Measurements from ENCODE around the gene SPOCK3. TPM values are rescaled to one million over a fixed set of nuclear protein-coding genes. Genes with fewer than 3 reads are reported as not detected.

SPOCK3 gene
- polyA plus RNA-seq, 1 experiment: not detected

DNA sequence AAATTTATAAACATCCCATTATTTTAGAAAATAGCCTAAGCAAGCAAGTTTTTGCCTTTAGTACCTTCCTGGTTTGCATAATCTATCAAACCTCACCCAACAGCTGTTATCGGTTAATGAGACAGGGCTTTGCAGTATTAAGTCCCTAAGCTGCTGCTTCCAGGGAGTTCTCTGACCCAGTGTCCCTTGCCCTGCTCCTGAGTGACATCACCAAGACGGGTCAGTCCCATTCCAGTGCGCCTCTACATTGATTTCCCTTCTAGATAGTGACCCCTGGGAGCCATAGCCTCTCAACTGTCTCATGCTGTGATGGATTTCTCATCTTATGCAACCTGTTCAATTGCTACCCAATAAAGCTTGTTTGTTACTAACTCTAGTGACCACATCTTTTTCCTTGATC lies 410.4 kb downstream of the SPOCK3 start:
- no peaks in the 10 kb centered on the region for H3K27me3 ChIP-seq (ENCODE audit: control insufficient read depth, insufficient read depth, low read length)
- no peak overlapping the region for H3K27ac ChIP-seq (ENCODE audit: low read depth, low read length)
- no peak overlapping the region for H3K4me3 ChIP-seq (ENCODE audit: low read depth, low read length)
- CTCF ChIA-PET: no interaction called here
- peaks cover 6% of the 10 kb centered on the region; the same call in 1 of the 2 replicates for H3K9me3 ChIP-seq (ENCODE audit: control insufficient read depth, insufficient read depth, low read length)
- POLR2A ChIA-PET: no interaction called here
- TF ChIP-seq, protein P1, sequence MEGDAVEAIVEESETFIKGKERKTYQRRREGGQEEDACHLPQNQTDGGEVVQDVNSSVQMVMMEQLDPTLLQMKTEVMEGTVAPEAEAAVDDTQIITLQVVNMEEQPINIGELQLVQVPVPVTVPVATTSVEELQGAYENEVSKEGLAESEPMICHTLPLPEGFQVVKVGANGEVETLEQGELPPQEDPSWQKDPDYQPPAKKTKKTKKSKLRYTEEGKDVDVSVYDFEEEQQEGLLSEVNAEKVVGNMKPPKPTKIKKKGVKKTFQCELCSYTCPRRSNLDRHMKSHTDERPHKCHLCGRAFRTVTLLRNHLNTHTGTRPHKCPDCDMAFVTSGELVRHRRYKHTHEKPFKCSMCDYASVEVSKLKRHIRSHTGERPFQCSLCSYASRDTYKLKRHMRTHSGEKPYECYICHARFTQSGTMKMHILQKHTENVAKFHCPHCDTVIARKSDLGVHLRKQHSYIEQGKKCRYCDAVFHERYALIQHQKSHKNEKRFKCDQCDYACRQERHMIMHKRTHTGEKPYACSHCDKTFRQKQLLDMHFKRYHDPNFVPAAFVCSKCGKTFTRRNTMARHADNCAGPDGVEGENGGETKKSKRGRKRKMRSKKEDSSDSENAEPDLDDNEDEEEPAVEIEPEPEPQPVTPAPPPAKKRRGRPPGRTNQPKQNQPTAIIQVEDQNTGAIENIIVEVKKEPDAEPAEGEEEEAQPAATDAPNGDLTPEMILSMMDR (IDR thresholded peaks at IDR 0.05; ENCODE audit: low read depth, low read length): no peak
- DNase-seq (ENCODE audit: low read depth, low spot score): no peak

- no peaks in the 10 kb centered on the region for H3K27me3 ChIP-seq (ENCODE audit: control insufficient read depth, insufficient read depth, low read length)
- DNase-seq (ENCODE audit: low read depth, low spot score): no peak
- H3K27ac ChIP-seq (ENCODE audit: low read depth, low read length): no peak overlapping the region
- TF ChIP-seq, protein P1 (IDR thresholded peaks at IDR 0.05; ENCODE audit: low read depth, low read length): no peak
- H3K4me3 ChIP-seq (ENCODE audit: low read depth, low read length): no peak overlapping the region
- ChIA-PET POLR2A (no interaction called here), CTCF (no interaction called here)
- peaks cover 6% of the 10 kb centered on the region; the same call in 1 of the 2 replicates for H3K9me3 ChIP-seq (ENCODE audit: control insufficient read depth, insufficient read depth, low read length)
Measured at GRCh38 chr4:166823126-166823525, 411.2 kb downstream of the SPOCK3 start.

DNA sequence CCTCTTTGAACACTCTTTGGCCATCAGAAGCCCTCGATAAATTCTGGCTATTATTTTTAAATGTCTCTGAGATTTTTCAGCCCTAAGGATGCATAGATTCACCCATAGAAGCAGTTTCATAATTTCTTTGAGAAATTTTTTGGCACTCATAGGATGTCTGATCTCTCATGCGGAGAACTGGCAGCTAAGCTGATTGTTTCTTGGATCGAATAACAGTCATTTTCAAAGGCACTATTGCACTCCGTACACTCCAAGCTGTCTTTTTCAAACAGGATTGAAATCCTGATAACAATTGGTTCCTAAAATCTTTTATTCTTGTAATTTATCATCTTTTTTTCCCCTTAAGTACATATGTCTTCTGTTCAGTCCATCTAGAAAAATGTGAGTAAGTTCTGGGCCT lies 411.9 kb downstream of the SPOCK3 start:
- ChIA-PET CTCF (no interaction called here), POLR2A (no interaction called here)
- no peak for DNase-seq (ENCODE audit: low read depth, low spot score)
- H3K4me3 ChIP-seq (ENCODE audit: low read depth, low read length): no peak overlapping the region
- no peaks in the 10 kb centered on the region for H3K27me3 ChIP-seq (ENCODE audit: control insufficient read depth, insufficient read depth, low read length)
- H3K9me3 ChIP-seq (ENCODE audit: control insufficient read depth, insufficient read depth, low read length): peaks cover 6% of the 10 kb centered on the region; the same call in 1 of the 2 replicates
- TF ChIP-seq, protein P1 (IDR thresholded peaks at IDR 0.05; ENCODE audit: low read depth, low read length): no peak
- H3K27ac ChIP-seq (ENCODE audit: low read depth, low read length): no peak overlapping the region

GRCh38 chr4:166816890-166817289 lies 417.4 kb downstream of the SPOCK3 start:
- Histone ChIP-seq H3K27ac (ENCODE audit: low read depth, low read length) (no peak overlapping the region), H3K9me3 (ENCODE audit: control insufficient read depth, insufficient read depth, low read length) (peaks cover 8% of the 10 kb centered on the region; the same call in 1 of the 2 replicates), H3K4me3 (ENCODE audit: low read depth, low read length) (no peak overlapping the region), H3K27me3 (ENCODE audit: control insufficient read depth, insufficient read depth, low read length) (no peaks in the 10 kb centered on the region)
- POLR2A ChIA-PET: no interaction called here
- no peak for DNase-seq (ENCODE audit: low read depth, low spot score)
- TF ChIP-seq, protein P1 (IDR thresholded peaks at IDR 0.05; ENCODE audit: low read depth, low read length): no peak
- CTCF ChIA-PET: no interaction called here

DNA sequence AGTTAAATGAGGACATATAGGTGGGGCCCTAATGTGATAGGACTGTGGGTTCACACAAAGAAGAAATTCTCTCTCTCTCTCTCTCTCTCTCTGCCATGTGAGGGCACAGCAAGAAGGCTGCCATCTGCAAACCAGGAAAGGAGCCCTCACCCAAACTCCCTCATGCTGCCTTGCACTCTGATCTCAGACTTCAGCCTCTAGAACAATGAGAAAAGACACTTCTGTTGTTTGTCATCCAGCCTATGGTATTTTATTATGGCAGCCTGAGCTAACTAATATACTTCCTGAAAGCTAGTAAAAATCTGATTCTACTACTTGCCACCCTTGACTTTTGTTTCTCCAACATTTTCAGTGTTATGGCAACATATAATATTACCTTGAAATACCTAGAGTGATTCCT lies 425.9 kb downstream of the SPOCK3 start:
- no peak for DNase-seq (ENCODE audit: low read depth, low spot score)
- no peaks in the 10 kb centered on the region for H3K27me3 ChIP-seq (ENCODE audit: control insufficient read depth, insufficient read depth, low read length)
- H3K9me3 ChIP-seq (ENCODE audit: control insufficient read depth, insufficient read depth, low read length): no peaks in the 10 kb centered on the region
- no peak overlapping the region for H3K27ac ChIP-seq (ENCODE audit: low read depth, low read length)
- ChIA-PET CTCF (no interaction called here), POLR2A (no interaction called here)
- no peak overlapping the region for H3K4me3 ChIP-seq (ENCODE audit: low read depth, low read length)
- TF ChIP-seq, protein P1 (IDR thresholded peaks at IDR 0.05; ENCODE audit: low read depth, low read length): no peak

All from AG04450 (cell line).